ENCODE results near the gene B4GALNT1. TPM values are rescaled to one million over a fixed set of nuclear protein-coding genes. Genes with fewer than 3 reads are reported as not detected.
A peak's percentile ranks its signal among the peaks of the same experiment; 100 is the strongest.

B4GALNT1 gene
- total and polyA plus RNA-seq, 8 donors = 0.04 to 1.1 (median 0.47) TPM; not detected in 1

GRCh38 chr12:57624441-57625220 lies 8.4 kb downstream of the B4GALNT1 start:
- FAIRE-seq = no peak
- intact Hi-C loops (cut with DNase I) = loop anchor here (2.0 to 10.0 kb wide), 3 partner anchors 42 to 50 kb away; no protein-coding TSS in a partner anchor
- peaks cover 0 to 29% (median 9%) of the 10 kb centered on the region in 4 donors for H3K27me3 ChIP-seq

GRCh38 chr12:57623811-57624390 lies 9.1 kb downstream of the B4GALNT1 start:
- FAIRE-seq (no peak), DNase-seq (no peak), ATAC-seq (no peak)
- 57 to 61% methylated on average over 5 of the region's 5 CpGs for WGBS, 2 donors
- peaks cover 0 to 3% (median 0%) of the 10 kb centered on the region in 3 donors for H3K4me1 ChIP-seq
- H3K9me3 ChIP-seq = no peaks in the 10 kb centered on the region
- H3K36me3 ChIP-seq = no peaks in the 10 kb centered on the region
- no peak overlapping the region for H3K27ac ChIP-seq
- H3K27me3 ChIP-seq = peaks cover 0 to 29% (median 9%) of the 10 kb centered on the region in 4 donors
- intact Hi-C loops (cut with DNase I) = loop anchor here in 2 of 3 donors (2.0 to 10.0 kb wide), 2 partner anchors 41 to 49 kb away; no protein-coding TSS in a partner anchor
- TF ChIP-seq, protein P1, sequence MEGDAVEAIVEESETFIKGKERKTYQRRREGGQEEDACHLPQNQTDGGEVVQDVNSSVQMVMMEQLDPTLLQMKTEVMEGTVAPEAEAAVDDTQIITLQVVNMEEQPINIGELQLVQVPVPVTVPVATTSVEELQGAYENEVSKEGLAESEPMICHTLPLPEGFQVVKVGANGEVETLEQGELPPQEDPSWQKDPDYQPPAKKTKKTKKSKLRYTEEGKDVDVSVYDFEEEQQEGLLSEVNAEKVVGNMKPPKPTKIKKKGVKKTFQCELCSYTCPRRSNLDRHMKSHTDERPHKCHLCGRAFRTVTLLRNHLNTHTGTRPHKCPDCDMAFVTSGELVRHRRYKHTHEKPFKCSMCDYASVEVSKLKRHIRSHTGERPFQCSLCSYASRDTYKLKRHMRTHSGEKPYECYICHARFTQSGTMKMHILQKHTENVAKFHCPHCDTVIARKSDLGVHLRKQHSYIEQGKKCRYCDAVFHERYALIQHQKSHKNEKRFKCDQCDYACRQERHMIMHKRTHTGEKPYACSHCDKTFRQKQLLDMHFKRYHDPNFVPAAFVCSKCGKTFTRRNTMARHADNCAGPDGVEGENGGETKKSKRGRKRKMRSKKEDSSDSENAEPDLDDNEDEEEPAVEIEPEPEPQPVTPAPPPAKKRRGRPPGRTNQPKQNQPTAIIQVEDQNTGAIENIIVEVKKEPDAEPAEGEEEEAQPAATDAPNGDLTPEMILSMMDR (IDR thresholded peaks at IDR 0.05) = no peak
- H3K4me3 ChIP-seq = no peak overlapping the region

More at GRCh38 chr12:57624441-57625220, 8.4 kb downstream of the B4GALNT1 start:
- peaks cover 0 to 3% (median 0%) of the 10 kb centered on the region in 3 donors for H3K4me1 ChIP-seq
- 58 to 83% methylated on average over 8 of the region's 8 CpGs for WGBS, 2 donors
- no peak overlapping the region for H3K27ac ChIP-seq
- TF ChIP-seq, protein P1 (IDR thresholded peaks at IDR 0.05) = no peak
- no peak overlapping the region for H3K4me3 ChIP-seq
- H3K36me3 ChIP-seq = no peaks in the 10 kb centered on the region
- DNase-seq (peak in 1 of 6 donors; percentile 38), ATAC-seq (no peak)
- H3K9me3 ChIP-seq = no peaks in the 10 kb centered on the region

- peaks cover 0 to 3% (median 0%) of the 10 kb centered on the region in 3 donors for H3K4me1 ChIP-seq
- H3K27me3 ChIP-seq = peaks cover 0 to 29% (median 9%) of the 10 kb centered on the region in 4 donors
- no peaks in the 10 kb centered on the region for H3K36me3 ChIP-seq
- DNase-seq = no peak
- no peak for ATAC-seq
- H3K27ac ChIP-seq = no peak overlapping the region
- H3K9me3 ChIP-seq = no peaks in the 10 kb centered on the region
- no peak overlapping the region for H3K4me3 ChIP-seq
- no peak for FAIRE-seq
- intact Hi-C loops (cut with DNase I) = loop anchor here in 1 of 3 donors (10.0 kb wide), 1 partner anchor 49 kb away; no protein-coding TSS in a partner anchor
- WGBS, 2 donors = 59 to 85% methylated on average over 2 of the region's 2 CpGs
- TF ChIP-seq, protein P1 (IDR thresholded peaks at IDR 0.05) = no peak
Observed at GRCh38 chr12:57623385-57623784, 9.6 kb downstream of the B4GALNT1 start.

GRCh38 chr12:57622293-57623245 lies 10.4 kb downstream of the B4GALNT1 start:
- intact Hi-C loops (cut with DNase I) = loop anchor here in 1 of 3 donors (10.0 kb wide), 1 partner anchor 48 kb away; no protein-coding TSS in a partner anchor
- 67 to 77% methylated on average over 9 of the region's 9 CpGs for WGBS, 2 donors
- FAIRE-seq = no peak
- Histone ChIP-seq H3K27me3 (peaks cover 0 to 29% (median 9%) of the 10 kb centered on the region in 4 donors), H3K27ac (no peak overlapping the region), H3K4me1 (peaks cover 0 to 3% (median 0%) of the 10 kb centered on the region in 3 donors), H3K4me3 (no peak overlapping the region), H3K36me3 (no peaks in the 10 kb centered on the region), H3K9me3 (no peaks in the 10 kb centered on the region)
- no peak for ATAC-seq
- no peak for DNase-seq
- TF ChIP-seq, protein P1 (IDR thresholded peaks at IDR 0.05) = no peak
